AG04450 (cell line): ENCODE results near the gene IPO11. TPM values are rescaled to one million over a fixed set of nuclear protein-coding genes. Genes with fewer than 3 reads are reported as not detected.

Experiments
- CTCF ChIA-PET: fragments of 300-600, 350-600 bp; formaldehyde crosslinking; extraction: SDS; loops from one replicate; lab custom pipeline; 2022; ENCODE audit warnings: antibody characterized with exemption, inconsistent platforms; lab: Charles Lee
- POLR2A ChIA-PET: fragments of 350-600 bp; formaldehyde crosslinking; extraction: SDS; loops from one replicate; lab custom pipeline; 2021; ENCODE audit warnings: antibody characterized with exemption, inconsistent platforms; lab: Yijun Ruan, JAX
- DNase-seq: peaks from one replicate; pipeline ENCODE4 v3.0.0-alpha.2; 2011; ENCODE audit warnings: low read depth, low spot score
- H3K27ac ChIP-seq: one replicate; pipeline ENCODE4 v1.5.1; 2012; ENCODE audit warnings: low read depth, low read length, control low read depth
- H3K27me3 ChIP-seq: one replicate; pipeline ENCODE4 v1.6.0; 2012; ENCODE audit warnings: low read length; ENCODE audit not compliant: control insufficient read depth, insufficient read depth
- H3K4me3 ChIP-seq: 2 replicates; pipeline ENCODE4 v1.5.1; 2011; ENCODE audit warnings: mild to moderate bottlenecking, low read depth, low read length, control low read depth
- H3K9me3 ChIP-seq: 2 replicates; pipeline ENCODE4 v1.5.1; 2012; ENCODE audit warnings: low read length; ENCODE audit not compliant: control insufficient read depth, insufficient read depth
- polyA plus RNA-seq: library from polyadenylated mRNA; depleted of rRNA; stranded (reverse); fragments of >200 nt; gene quantifications from 2 replicates; pipeline ENCODE4 v1.2.3, GENCODE V29; 2011
- TF ChIP-seq, protein P1 (sequence below): IDR thresholded peaks from 2 replicates; pipeline ENCODE4 v1.5.1; 2011; ENCODE audit warnings: low read depth, low read length, control low read depth, inconsistent platforms

Gene IPO11
- polyA plus RNA-seq, 1 experiment = 24.0 TPM

DNA sequence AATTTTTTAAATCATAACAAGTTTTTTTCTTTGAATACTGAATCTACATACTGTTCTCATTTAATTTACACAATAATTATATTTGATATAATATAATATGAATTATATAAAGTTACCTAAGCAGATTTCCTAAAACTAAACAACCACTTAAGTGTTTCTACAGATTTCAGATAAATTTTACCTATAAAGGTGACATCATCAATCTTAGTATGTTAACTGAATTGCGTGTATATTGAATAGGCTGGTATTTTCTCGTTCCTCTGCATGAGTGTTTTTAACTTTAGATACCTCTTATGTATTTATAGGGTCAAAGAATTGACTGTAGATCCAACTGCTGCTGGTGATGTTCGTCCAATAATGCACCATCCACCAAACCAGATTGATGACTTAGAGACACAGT is 39.2 kb upstream of the IPO11 start:
- no peaks in the 10 kb centered on the region for H3K9me3 ChIP-seq
- DNase-seq = no peak
- TF ChIP-seq, protein P1, sequence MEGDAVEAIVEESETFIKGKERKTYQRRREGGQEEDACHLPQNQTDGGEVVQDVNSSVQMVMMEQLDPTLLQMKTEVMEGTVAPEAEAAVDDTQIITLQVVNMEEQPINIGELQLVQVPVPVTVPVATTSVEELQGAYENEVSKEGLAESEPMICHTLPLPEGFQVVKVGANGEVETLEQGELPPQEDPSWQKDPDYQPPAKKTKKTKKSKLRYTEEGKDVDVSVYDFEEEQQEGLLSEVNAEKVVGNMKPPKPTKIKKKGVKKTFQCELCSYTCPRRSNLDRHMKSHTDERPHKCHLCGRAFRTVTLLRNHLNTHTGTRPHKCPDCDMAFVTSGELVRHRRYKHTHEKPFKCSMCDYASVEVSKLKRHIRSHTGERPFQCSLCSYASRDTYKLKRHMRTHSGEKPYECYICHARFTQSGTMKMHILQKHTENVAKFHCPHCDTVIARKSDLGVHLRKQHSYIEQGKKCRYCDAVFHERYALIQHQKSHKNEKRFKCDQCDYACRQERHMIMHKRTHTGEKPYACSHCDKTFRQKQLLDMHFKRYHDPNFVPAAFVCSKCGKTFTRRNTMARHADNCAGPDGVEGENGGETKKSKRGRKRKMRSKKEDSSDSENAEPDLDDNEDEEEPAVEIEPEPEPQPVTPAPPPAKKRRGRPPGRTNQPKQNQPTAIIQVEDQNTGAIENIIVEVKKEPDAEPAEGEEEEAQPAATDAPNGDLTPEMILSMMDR = no peak
- POLR2A ChIA-PET = no interaction called here
- H3K27ac ChIP-seq = no peak overlapping the region
- H3K4me3 ChIP-seq = no peak overlapping the region
- CTCF ChIA-PET = no interaction called here
- H3K27me3 ChIP-seq = no peaks in the 10 kb centered on the region

DNA sequence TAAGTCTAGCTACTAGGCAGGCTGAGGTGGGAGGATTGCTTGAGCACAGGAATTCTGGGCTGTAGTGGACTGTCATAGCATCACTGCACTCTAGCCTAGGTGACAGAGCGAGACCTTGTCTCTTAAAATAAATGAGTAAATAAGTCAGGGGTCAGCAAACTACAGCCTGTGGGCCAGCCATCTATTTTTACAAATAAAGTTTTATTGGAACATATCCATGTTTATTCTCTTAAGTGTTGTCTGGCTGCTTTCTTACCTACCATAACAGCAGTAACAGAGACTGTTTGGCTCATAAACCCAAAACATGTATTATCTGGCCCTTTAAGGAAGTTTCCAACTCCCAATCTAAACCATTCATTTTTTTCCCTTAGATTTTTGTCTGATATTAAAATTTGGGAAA is 38.5 kb upstream of the IPO11 start:
- Histone ChIP-seq H3K27me3 (no peaks in the 10 kb centered on the region), H3K27ac (no peak overlapping the region), H3K4me3 (no peak overlapping the region), H3K9me3 (no peaks in the 10 kb centered on the region)
- no peak for DNase-seq
- POLR2A ChIA-PET = no interaction called here
- CTCF ChIA-PET = no interaction called here
- TF ChIP-seq, protein P1 = no peak

DNA sequence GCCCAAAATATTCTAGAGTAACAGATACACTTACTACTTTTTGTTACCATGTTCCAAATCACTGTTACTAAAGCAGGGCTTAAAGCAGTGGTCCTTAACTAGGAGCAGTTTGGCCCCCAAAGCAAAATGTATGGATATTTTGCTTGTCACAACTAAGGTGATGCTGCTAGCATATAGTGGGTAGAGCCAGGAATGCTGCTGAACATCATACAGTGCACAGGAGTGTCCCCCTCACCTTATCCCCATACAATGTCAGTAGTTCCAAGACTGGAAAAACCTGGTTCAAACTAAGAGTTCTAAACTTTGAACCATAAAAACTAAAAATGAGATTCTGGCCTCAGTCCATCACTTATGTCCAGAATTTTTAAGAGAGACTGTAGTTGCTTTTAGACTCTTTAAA is 36.9 kb upstream of the IPO11 start:
- no peak for DNase-seq
- H3K9me3 ChIP-seq = no peaks in the 10 kb centered on the region
- ChIA-PET CTCF (no interaction called here), POLR2A (no interaction called here)
- TF ChIP-seq, protein P1 = no peak
- no peaks in the 10 kb centered on the region for H3K27me3 ChIP-seq
- no peak overlapping the region for H3K27ac ChIP-seq
- no peak overlapping the region for H3K4me3 ChIP-seq

DNA sequence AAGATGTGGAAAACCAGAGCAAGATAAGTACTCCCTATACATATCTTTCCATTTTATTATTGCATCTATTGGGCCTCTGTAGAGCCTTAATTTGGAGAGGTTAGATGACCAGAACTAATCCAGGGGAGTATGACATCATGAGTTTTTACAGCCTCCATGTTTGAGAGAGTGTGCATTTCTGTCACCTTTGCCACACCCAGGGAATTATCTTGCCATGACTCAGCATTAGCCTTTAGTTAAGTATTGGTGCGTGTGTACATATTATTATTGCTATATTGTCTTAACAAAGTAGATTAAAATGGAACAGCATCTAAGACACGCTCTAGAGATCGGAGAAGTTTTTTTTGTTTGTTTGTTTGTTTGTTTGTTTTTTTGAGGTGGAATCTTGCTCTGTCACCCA is 36.5 kb upstream of the IPO11 start:
- Histone ChIP-seq H3K27ac (no peak overlapping the region), H3K4me3 (no peak overlapping the region), H3K27me3 (no peaks in the 10 kb centered on the region), H3K9me3 (no peaks in the 10 kb centered on the region)
- no peak for DNase-seq
- CTCF ChIA-PET = interaction anchor here (0.6 kb wide), 1 partner anchor 22 kb away, joined by 3 read pairs; no protein-coding TSS in a partner anchor
- POLR2A ChIA-PET = no interaction called here
- TF ChIP-seq, protein P1 = no peak

DNA sequence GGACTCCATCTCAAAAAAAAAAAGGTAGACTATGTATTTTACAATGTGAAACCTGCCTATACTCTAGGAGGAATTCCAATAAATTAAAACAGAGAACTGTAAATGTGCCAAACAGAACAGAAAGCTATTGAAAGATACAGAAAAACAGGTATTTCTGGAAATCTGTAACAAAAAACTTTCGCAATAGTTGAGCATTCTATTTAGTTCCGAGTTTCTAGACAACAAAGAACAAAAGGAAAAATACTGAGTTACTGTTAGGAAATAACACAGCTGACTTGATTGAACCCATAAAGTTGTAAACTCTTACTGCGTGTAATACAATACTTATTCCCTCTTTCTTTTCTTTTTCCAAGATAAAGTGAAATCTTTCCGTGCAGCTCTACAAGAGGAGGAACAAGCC is 27.4 kb upstream of the IPO11 start:
- POLR2A ChIA-PET = no interaction called here

More for the DNA sequence above, 27.4 kb upstream of the IPO11 start:
- H3K9me3 ChIP-seq = no peaks in the 10 kb centered on the region
- TF ChIP-seq, protein P1 = no peak
- H3K4me3 ChIP-seq = no peak overlapping the region
- H3K27me3 ChIP-seq = no peaks in the 10 kb centered on the region
- H3K27ac ChIP-seq = no peak overlapping the region
- no peak for DNase-seq
- CTCF ChIA-PET = interaction anchor here (0.7 to 0.8 kb wide), 2 partner anchors 40 to 70 kb away, joined by 3 read pairs; no protein-coding TSS in a partner anchor
